ENCODE measurements around the gene LIMCH1. TPM values are rescaled to one million over a fixed set of nuclear protein-coding genes. Genes with fewer than 3 reads are reported as not detected.

The LIMCH1 gene
- total and polyA plus RNA-seq, 2 of the 8 experiments (the other 6 are each of a cell fraction or from before 2014, with no cell fraction given), result 2.7 to 3.0 TPM

DNA sequence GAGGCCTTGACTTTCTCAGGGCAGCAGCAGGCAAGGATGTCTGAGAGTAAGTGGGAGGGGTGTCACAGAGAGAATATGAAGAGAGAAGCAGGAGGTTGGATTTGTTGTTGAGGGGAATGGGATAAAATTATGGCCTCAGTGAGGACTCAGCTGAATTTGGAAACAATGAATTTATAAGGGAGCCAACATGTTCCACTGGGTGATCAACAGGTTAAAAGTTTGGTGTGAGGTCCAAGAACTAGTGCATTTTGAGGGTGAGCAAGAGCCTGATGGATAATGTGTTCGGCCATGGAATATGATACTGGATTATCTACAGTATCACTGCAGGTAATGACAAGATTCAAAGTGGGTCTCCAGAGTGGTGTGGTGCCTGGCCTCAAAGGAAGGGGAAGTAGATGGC lies 33.5 kb downstream of the LIMCH1 start:
- no peaks in the 10 kb centered on the region for H3K4me1 ChIP-seq (replicated peaks in 1 of 4; ENCODE audit: control insufficient read depth in 3 of 4, insufficient read depth in 4 of 4, low read length in 3 of 4)
- CTCF ChIA-PET (ENCODE audit: partially characterized antibody), result no interaction called here
- H4K20me1 ChIP-seq (replicated peaks in 1 of 2; ENCODE audit: control insufficient read depth in 1 of 2, insufficient read depth in 2 of 2, low read length in 2 of 2), result no peaks in the 10 kb centered on the region
- no peak overlapping the region for H2BK5ac ChIP-seq (ENCODE audit: low read depth, low read length)
- no peak overlapping the region for H2BK15ac ChIP-seq (ENCODE audit: low read length)
- no peaks in the 10 kb centered on the region for H3K36me3 ChIP-seq (ENCODE audit: control insufficient read depth in 2 of 4, insufficient read depth in 4 of 4, low read length in 3 of 4)
- H3K4ac ChIP-seq (replicated peaks; ENCODE audit: insufficient read length, low read depth, low read length), result no peak overlapping the region
- no peaks in the 10 kb centered on the region for H3K79me1 ChIP-seq (ENCODE audit: low read depth, low read length)
- H4K91ac ChIP-seq (replicated peaks; ENCODE audit: insufficient read length, low read length), result no peak overlapping the region
- no peak overlapping the region for H3K56ac ChIP-seq (replicated peaks; ENCODE audit: insufficient read length, low read depth, low read length)
- H3K9ac ChIP-seq (replicated peaks in 1 of 4; ENCODE audit: extremely low read depth in 1 of 4, low read depth in 3 of 4, low read length in 3 of 4), result no peak overlapping the region
- H3K4me2 ChIP-seq (ENCODE audit: insufficient read depth in 1 of 2, low read depth in 2 of 2, low read length in 2 of 2), result no peak overlapping the region
- H2AFZ ChIP-seq (ENCODE audit: low read length), result no peak overlapping the region
- no peak overlapping the region for H3K27ac ChIP-seq (ENCODE audit: low read depth, low read length)
- H3K23me2 ChIP-seq (ENCODE audit: low read depth, low read length), result no peaks in the 10 kb centered on the region
- H3K14ac ChIP-seq (ENCODE audit: insufficient read length), result no peak overlapping the region
- FAIRE-seq, result no peak
- H4K8ac ChIP-seq (ENCODE audit: extremely low read depth, insufficient read depth, low read length), result no peak overlapping the region
- H3K79me2 ChIP-seq (ENCODE audit: control insufficient read depth in 1 of 2, insufficient read depth in 2 of 2, low read length in 2 of 2), result no peaks in the 10 kb centered on the region
- no peak overlapping the region for H2BK120ac ChIP-seq (replicated peaks; ENCODE audit: low read depth, low read length)
- no peaks in the 10 kb centered on the region for H3K9me3 ChIP-seq (ENCODE audit: insufficient read depth in 2 of 2, low read depth in 1 of 2, low read length in 1 of 2)
- no peak overlapping the region for H4K5ac ChIP-seq (ENCODE audit: insufficient read length, low read depth, low read length)
- no peak overlapping the region for H3K23ac ChIP-seq (ENCODE audit: insufficient read length)
- H2AK5ac ChIP-seq (ENCODE audit: low read depth, low read length), result no peak overlapping the region
- no peak overlapping the region for H3K4me3 ChIP-seq (ENCODE audit: extremely low read depth in 1 of 4, insufficient read depth in 2 of 4, low read depth in 3 of 4, low read length in 4 of 4)
- no peak overlapping the region for H3K18ac ChIP-seq (ENCODE audit: extremely low read depth, low read length)
- no peak for DNase-seq (ENCODE audit: low read depth in 1 of 2, low spot score in 2 of 2)
- POLR2A ChIA-PET (ENCODE audit: partially characterized antibody), result no interaction called here
- H3K27me3 ChIP-seq (replicated peaks in 1 of 4; ENCODE audit: control insufficient read depth in 3 of 4, extremely low read depth in 1 of 4, insufficient read depth in 3 of 4, low read length in 3 of 4), result no peaks in the 10 kb centered on the region
- H2BK12ac ChIP-seq (ENCODE audit: low read depth, low read length), result no peak overlapping the region
- 81% methylated on average over 1 of the region's 1 CpG; no CpG with 5 or more reads in 1 of the 2 experiments for WGBS, 2 experiments (ENCODE audit: extremely low coverage in 1 of 2, insufficient coverage in 1 of 2, insufficient read length in 1 of 2, insufficient replicate concordance in 2 of 2, low coverage in 1 of 2, low lambda C conversion rate in 2 of 2, missing lambda C conversion rate in 1 of 2)
- H2BK20ac ChIP-seq (ENCODE audit: low read length), result no peak overlapping the region
- TF ChIP-seq RNF2 (IDR thresholded peaks at IDR 0.05; ENCODE audit: borderline replicate concordance, low read depth, low read length, missing control alignments, poor library complexity, severe bottlenecking), result no peak
- TF ChIP-seq POLR2A (IDR thresholded peaks at IDR 0.05; ENCODE audit: control extremely low read depth in 1 of 2, low read depth in 2 of 2, low read length in 2 of 2), result no peak
- no peak for TF ChIP-seq NANOG (IDR thresholded peaks at IDR 0.05; ENCODE audit: insufficient read depth, low read depth, low read length, poor library complexity, severe bottlenecking)
- no peak for TF ChIP-seq CREB1 (IDR thresholded peaks at IDR 0.05)
- TF ChIP-seq CEBPB (IDR thresholded peaks at IDR 0.05; ENCODE audit: low read depth, low read length), result no peak
- TF ChIP-seq CBX8 (IDR thresholded peaks at IDR 0.05; ENCODE audit: borderline replicate concordance, low read depth, low read length), result no peak
- TF ChIP-seq BACH1 (IDR thresholded peaks at IDR 0.05; ENCODE audit: low read length), result no peak
